K562 (cell line): ENCODE data around the gene MATN4. TPM values are rescaled to one million over a fixed set of nuclear protein-coding genes. Genes with fewer than 3 reads are reported as not detected.

Experiments used
- polyA plus RNA-seq, 8 experiments: library from polyadenylated mRNA; depleted of rRNA in 4 of 8; stranded (reverse) in 5 of 8; unstranded in 3 of 8; fragments of >200 nt; fragmentation: Nextera tagmentation in 2 of 8; fragmentation: Illumina TruSeq in 1 of 8; extraction: Ambion mirVana in 2 of 8; extraction: Trizol in 1 of 8; gene quantifications; 2 replicates each; pipeline versions ENCODE4 v1.2.1 to v1.2.3, GENCODE V29; 2011 to 2014; ENCODE audit warnings: inconsistent platforms in 1 of 8, missing spikeins in 1 of 8
- total RNA-seq, 7 experiments: library from RNA; depleted of rRNA in 6 of 7; stranded (reverse); fragments of >200 nt in 6 of 7; fragmentation: Illumina TruSeq in 2 of 7; extraction: Trizol in 2 of 7; gene quantifications; 2 replicates each; pipeline versions ENCODE4 v1.2.1 to v1.2.3, GENCODE V29; 2011 to 2021; ENCODE audit warnings: low replicate concordance in 1 of 7
- TF ChIP-seq, protein P1 (sequence below), 2 experiments: fragments of 450-650 bp; formaldehyde crosslinking in 1 of 2; IDR thresholded peaks; 2 replicates each; pipeline versions ENCODE4 v1.4.0 to v1.6.1; 2014 to 2020; ENCODE audit warnings: mild to moderate bottlenecking in 2 of 2, borderline replicate concordance in 1 of 2, low read depth in 1 of 2
- TF ChIP-seq, protein P2 (sequence below), 2 experiments: fragments of 450-650 bp in 1 of 2; sonication (generic) in 1 of 2; formaldehyde crosslinking; conservative IDR thresholded peaks; 2 replicates each; pipeline versions ENCODE4 v1.4.0 to v1.8.1; 2020 to 2022; ENCODE audit warnings: mild to moderate bottlenecking in 1 of 2, missing genetic modification reagents in 1 of 2
- TF ChIP-seq, protein P3 (sequence below): fragments of 450-650 bp; IDR thresholded peaks from 2 replicates; pipeline ENCODE4 v1.6.1; 2016; ENCODE audit warnings: mild to moderate bottlenecking, moderate library complexity

MATN4 gene
- total and polyA plus RNA-seq, 9 of the 15 experiments (the other 6 are each of a cell fraction or from before 2014, with no cell fraction given), result 0.09 TPM; not detected in 8

DNA sequence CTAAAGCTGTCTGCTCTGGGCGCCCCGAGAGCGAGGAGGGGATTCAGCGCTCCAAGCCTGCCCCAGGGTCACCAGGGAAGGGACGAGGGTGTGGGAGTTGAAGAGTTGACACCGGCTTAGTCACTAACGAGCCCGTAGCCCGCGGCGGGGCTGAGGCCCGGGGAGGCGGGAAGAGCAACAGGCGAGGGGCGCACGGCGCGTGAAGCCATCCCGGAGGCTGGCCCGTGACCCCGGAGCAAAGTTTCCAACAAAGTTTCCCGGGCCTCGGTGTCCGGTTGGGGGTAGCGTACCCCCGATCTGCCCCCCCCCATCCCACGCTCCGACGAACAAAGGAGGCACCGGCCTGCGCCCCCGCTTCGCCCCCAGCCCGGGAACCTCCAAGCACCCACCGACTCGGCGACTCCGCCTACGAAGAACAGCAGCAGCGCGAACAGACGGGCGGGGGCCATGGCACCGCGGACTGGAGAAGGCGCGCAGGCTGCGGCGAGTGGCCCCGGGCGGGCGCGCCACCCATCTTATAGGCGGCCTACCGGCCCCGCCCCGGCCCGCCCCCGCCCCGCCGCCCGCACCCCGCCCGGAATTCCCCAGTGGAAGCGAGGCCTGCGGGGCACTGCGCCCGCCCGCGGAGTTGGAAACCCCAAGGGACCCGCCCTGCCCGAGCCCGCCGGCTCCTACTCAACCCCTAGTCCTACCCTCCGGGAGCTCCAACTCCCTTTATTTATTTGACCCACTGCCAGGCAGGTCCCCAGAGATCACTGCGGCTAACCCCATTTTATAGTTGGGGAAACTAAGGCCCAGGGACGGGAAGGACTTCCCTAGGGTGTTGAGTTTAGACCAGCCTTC is 40.1 kb upstream of the MATN4 start, which contains the start of gene SDC4 (continued):
- TF ChIP-seq, protein P1, sequence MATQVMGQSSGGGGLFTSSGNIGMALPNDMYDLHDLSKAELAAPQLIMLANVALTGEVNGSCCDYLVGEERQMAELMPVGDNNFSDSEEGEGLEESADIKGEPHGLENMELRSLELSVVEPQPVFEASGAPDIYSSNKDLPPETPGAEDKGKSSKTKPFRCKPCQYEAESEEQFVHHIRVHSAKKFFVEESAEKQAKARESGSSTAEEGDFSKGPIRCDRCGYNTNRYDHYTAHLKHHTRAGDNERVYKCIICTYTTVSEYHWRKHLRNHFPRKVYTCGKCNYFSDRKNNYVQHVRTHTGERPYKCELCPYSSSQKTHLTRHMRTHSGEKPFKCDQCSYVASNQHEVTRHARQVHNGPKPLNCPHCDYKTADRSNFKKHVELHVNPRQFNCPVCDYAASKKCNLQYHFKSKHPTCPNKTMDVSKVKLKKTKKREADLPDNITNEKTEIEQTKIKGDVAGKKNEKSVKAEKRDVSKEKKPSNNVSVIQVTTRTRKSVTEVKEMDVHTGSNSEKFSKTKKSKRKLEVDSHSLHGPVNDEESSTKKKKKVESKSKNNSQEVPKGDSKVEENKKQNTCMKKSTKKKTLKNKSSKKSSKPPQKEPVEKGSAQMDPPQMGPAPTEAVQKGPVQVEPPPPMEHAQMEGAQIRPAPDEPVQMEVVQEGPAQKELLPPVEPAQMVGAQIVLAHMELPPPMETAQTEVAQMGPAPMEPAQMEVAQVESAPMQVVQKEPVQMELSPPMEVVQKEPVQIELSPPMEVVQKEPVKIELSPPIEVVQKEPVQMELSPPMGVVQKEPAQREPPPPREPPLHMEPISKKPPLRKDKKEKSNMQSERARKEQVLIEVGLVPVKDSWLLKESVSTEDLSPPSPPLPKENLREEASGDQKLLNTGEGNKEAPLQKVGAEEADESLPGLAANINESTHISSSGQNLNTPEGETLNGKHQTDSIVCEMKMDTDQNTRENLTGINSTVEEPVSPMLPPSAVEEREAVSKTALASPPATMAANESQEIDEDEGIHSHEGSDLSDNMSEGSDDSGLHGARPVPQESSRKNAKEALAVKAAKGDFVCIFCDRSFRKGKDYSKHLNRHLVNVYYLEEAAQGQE (IDR thresholded peaks at IDR 0.05; ENCODE audit: borderline replicate concordance), result no peak
- TF ChIP-seq, protein P1 (CRISPR knock-in tag; IDR thresholded peaks at IDR 0.05; ENCODE audit: low read depth), result no peak
- TF ChIP-seq, protein P2, sequence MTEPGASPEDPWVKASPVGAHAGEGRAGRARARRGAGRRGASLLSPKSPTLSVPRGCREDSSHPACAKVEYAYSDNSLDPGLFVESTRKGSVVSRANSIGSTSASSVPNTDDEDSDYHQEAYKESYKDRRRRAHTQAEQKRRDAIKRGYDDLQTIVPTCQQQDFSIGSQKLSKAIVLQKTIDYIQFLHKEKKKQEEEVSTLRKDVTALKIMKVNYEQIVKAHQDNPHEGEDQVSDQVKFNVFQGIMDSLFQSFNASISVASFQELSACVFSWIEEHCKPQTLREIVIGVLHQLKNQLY (CRISPR knock-in tag; conservative IDR thresholded peaks at IDR 0.05), result 0 out of 4 replicates have a peak, but pooled peaks of 1 of the 2 experiments have one; percentile 53
- TF ChIP-seq, protein P3, sequence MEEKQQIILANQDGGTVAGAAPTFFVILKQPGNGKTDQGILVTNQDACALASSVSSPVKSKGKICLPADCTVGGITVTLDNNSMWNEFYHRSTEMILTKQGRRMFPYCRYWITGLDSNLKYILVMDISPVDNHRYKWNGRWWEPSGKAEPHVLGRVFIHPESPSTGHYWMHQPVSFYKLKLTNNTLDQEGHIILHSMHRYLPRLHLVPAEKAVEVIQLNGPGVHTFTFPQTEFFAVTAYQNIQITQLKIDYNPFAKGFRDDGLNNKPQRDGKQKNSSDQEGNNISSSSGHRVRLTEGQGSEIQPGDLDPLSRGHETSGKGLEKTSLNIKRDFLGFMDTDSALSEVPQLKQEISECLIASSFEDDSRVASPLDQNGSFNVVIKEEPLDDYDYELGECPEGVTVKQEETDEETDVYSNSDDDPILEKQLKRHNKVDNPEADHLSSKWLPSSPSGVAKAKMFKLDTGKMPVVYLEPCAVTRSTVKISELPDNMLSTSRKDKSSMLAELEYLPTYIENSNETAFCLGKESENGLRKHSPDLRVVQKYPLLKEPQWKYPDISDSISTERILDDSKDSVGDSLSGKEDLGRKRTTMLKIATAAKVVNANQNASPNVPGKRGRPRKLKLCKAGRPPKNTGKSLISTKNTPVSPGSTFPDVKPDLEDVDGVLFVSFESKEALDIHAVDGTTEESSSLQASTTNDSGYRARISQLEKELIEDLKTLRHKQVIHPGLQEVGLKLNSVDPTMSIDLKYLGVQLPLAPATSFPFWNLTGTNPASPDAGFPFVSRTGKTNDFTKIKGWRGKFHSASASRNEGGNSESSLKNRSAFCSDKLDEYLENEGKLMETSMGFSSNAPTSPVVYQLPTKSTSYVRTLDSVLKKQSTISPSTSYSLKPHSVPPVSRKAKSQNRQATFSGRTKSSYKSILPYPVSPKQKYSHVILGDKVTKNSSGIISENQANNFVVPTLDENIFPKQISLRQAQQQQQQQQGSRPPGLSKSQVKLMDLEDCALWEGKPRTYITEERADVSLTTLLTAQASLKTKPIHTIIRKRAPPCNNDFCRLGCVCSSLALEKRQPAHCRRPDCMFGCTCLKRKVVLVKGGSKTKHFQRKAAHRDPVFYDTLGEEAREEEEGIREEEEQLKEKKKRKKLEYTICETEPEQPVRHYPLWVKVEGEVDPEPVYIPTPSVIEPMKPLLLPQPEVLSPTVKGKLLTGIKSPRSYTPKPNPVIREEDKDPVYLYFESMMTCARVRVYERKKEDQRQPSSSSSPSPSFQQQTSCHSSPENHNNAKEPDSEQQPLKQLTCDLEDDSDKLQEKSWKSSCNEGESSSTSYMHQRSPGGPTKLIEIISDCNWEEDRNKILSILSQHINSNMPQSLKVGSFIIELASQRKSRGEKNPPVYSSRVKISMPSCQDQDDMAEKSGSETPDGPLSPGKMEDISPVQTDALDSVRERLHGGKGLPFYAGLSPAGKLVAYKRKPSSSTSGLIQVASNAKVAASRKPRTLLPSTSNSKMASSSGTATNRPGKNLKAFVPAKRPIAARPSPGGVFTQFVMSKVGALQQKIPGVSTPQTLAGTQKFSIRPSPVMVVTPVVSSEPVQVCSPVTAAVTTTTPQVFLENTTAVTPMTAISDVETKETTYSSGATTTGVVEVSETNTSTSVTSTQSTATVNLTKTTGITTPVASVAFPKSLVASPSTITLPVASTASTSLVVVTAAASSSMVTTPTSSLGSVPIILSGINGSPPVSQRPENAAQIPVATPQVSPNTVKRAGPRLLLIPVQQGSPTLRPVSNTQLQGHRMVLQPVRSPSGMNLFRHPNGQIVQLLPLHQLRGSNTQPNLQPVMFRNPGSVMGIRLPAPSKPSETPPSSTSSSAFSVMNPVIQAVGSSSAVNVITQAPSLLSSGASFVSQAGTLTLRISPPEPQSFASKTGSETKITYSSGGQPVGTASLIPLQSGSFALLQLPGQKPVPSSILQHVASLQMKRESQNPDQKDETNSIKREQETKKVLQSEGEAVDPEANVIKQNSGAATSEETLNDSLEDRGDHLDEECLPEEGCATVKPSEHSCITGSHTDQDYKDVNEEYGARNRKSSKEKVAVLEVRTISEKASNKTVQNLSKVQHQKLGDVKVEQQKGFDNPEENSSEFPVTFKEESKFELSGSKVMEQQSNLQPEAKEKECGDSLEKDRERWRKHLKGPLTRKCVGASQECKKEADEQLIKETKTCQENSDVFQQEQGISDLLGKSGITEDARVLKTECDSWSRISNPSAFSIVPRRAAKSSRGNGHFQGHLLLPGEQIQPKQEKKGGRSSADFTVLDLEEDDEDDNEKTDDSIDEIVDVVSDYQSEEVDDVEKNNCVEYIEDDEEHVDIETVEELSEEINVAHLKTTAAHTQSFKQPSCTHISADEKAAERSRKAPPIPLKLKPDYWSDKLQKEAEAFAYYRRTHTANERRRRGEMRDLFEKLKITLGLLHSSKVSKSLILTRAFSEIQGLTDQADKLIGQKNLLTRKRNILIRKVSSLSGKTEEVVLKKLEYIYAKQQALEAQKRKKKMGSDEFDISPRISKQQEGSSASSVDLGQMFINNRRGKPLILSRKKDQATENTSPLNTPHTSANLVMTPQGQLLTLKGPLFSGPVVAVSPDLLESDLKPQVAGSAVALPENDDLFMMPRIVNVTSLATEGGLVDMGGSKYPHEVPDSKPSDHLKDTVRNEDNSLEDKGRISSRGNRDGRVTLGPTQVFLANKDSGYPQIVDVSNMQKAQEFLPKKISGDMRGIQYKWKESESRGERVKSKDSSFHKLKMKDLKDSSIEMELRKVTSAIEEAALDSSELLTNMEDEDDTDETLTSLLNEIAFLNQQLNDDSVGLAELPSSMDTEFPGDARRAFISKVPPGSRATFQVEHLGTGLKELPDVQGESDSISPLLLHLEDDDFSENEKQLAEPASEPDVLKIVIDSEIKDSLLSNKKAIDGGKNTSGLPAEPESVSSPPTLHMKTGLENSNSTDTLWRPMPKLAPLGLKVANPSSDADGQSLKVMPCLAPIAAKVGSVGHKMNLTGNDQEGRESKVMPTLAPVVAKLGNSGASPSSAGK, result peak; percentile 75
